Measurements from ENCODE around the gene GOLGA6C. TPM values are rescaled to one million over a fixed set of nuclear protein-coding genes. Genes with fewer than 3 reads are reported as not detected.
"Not testable (repeated sequence)": the region's sequence is repeated elsewhere in the genome, so short reads cannot be mapped to it uniquely, and the experiment has no call there.

GOLGA6C gene
- total RNA-seq, 2 experiments from 2014 or later: not detected

DNA sequence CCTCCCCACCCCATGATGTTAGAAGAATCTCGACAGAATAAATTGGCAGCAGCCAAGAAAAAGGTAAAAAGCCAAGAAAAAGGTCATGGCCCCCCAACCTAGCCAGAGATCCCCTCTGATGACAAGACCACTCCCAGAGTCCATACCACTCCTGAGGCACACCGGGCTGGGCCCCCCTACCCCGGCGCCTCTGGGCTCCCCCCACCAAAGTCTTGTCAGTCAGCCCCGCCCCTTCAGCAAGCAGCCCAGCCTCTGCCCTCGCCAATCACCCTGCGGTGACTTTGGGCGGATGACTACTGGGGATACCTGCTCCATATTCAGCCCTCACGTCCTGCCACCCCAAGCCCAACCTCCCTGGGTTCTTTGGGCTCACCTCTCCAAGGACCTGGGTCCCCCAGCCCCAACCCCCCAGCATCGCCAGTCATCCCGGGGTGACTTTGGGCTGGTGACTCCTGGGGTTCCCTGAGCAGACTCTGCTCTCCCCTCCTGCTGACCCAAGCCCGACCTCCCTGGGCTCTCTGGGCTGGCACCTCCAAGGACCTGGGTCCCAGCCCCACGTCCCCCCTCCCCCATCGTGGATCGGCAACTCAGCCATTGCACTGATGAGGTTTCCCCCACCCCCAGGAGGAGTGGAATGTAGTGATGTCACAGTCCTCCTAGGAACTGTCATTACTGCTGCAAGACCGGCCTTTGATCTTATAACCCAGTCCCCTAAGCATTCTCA, 648 bp downstream of the GOLGA6C start:
- ATAC-seq; DNase-seq; H3K9me3 Mint-ChIP-seq; H3K27ac Mint-ChIP-seq; POLR2A ChIA-PET; intact Hi-C loops (cut with micrococcal nuclease); H3K27me3 Mint-ChIP-seq; H3K4me1 Mint-ChIP-seq (ENCODE audit: low read depth); H3K36me3 Mint-ChIP-seq (ENCODE audit: low read depth); CTCF ChIA-PET; H3K4me3 Mint-ChIP-seq: not testable (repeated sequence)

- intact Hi-C loops (cut with micrococcal nuclease); DNase-seq; H3K4me1 Mint-ChIP-seq (ENCODE audit: low read depth); H3K4me3 Mint-ChIP-seq; H3K27ac Mint-ChIP-seq; H3K9me3 Mint-ChIP-seq; ATAC-seq; CTCF ChIA-PET; H3K27me3 Mint-ChIP-seq; POLR2A ChIA-PET; H3K36me3 Mint-ChIP-seq (ENCODE audit: low read depth): not testable (repeated sequence)
Observed at GRCh38 chr15:75259873-75260272, 1.7 kb downstream of the GOLGA6C start.

DNA sequence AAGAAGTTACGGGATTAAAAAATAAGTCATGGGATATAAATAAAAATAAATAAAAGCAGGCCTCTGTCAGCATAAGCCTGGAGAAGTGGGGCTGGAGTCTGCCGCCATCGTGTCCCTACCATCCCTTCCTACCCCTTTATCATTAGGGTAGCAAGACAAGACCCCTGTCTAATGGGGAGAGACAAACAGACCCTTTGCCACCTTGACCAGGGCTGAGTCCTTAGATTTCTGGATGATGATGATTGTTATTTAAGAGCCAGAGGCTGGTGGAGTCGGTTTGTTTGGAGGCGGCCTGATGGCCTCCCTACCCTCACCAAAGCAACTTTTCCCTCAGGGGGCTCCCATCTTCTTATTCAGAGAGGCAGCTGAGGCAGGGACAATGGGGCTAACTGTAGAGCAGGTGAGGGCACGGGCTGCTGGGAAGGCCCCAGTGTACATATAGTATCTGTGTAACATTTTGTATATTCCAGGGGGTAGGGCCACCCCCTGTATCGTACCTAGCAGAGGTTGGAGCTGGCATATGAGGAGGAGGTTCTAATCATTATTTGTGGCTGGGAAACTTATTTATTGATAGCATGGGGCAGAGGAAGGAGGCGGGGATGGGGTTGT, 15.7 kb downstream of the GOLGA6C start:
- H3K27me3 Mint-ChIP-seq; H3K4me1 Mint-ChIP-seq (ENCODE audit: low read depth); POLR2A ChIA-PET; DNase-seq; H3K4me3 Mint-ChIP-seq; H3K36me3 Mint-ChIP-seq (ENCODE audit: low read depth); CTCF ChIA-PET; ATAC-seq; H3K9me3 Mint-ChIP-seq; intact Hi-C loops (cut with micrococcal nuclease); H3K27ac Mint-ChIP-seq: not testable (repeated sequence)

- CTCF ChIA-PET; intact Hi-C loops (cut with micrococcal nuclease); H3K27ac Mint-ChIP-seq; H3K27me3 Mint-ChIP-seq; POLR2A ChIA-PET; H3K9me3 Mint-ChIP-seq; H3K4me1 Mint-ChIP-seq (ENCODE audit: low read depth); H3K36me3 Mint-ChIP-seq (ENCODE audit: low read depth); H3K4me3 Mint-ChIP-seq: not testable (repeated sequence)
- TF ChIP-seq, protein P1, sequence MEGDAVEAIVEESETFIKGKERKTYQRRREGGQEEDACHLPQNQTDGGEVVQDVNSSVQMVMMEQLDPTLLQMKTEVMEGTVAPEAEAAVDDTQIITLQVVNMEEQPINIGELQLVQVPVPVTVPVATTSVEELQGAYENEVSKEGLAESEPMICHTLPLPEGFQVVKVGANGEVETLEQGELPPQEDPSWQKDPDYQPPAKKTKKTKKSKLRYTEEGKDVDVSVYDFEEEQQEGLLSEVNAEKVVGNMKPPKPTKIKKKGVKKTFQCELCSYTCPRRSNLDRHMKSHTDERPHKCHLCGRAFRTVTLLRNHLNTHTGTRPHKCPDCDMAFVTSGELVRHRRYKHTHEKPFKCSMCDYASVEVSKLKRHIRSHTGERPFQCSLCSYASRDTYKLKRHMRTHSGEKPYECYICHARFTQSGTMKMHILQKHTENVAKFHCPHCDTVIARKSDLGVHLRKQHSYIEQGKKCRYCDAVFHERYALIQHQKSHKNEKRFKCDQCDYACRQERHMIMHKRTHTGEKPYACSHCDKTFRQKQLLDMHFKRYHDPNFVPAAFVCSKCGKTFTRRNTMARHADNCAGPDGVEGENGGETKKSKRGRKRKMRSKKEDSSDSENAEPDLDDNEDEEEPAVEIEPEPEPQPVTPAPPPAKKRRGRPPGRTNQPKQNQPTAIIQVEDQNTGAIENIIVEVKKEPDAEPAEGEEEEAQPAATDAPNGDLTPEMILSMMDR (IDR thresholded peaks at IDR 0.05): peak; percentile 61
- peak; percentile 98 for ATAC-seq
- DNase-seq: peak; percentile 90
Observed at GRCh38 chr15:75274509-75275107, 16.5 kb downstream of the GOLGA6C start.

DNA sequence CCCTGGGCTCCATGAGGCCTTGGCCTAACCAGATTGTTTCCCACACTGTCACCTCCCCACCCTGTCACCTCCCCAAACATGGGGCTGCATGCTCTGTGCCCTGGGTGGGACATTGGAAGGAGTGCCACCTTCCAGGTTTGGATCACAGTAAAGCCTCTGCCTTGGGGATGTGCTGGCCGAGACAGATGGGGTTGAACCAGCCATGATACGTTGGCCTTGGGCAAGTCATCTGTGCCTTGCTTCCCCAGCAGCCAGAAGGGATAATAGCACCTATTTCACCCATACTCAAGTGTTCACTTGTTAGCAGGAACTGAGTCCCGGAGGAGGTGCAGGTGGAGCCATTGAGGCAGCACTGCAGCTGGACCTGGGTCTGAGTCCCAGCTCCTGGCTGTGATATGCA, 17.5 kb downstream of the GOLGA6C start:
- intact Hi-C loops (cut with micrococcal nuclease); CTCF ChIA-PET; POLR2A ChIA-PET: not testable (repeated sequence)

DNA sequence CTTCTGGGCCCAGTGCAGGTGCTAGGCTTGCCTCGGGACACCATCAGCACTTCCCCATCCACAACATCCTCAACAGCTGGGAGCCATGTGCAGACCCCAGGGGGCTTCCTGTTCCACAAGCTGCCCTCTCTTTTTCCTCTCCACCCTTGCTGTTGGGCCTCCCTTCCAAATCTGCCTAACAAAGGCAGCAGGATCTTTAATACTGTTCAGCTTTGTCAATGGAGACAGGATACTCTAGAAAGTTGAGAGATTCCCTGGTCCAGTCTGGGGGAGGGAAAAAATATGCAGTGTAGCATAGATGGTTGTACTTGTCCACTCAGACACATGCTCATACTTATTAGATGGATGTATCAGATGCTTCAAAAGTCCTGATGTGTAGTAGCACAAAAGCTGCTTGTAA, 20.4 kb downstream of the GOLGA6C start:
- H3K4me1 Mint-ChIP-seq (ENCODE audit: low read depth); H3K27me3 Mint-ChIP-seq; H3K4me3 Mint-ChIP-seq; H3K36me3 Mint-ChIP-seq (ENCODE audit: low read depth); intact Hi-C loops (cut with micrococcal nuclease); ATAC-seq; DNase-seq; H3K27ac Mint-ChIP-seq; POLR2A ChIA-PET; H3K9me3 Mint-ChIP-seq; CTCF ChIA-PET: not testable (repeated sequence)

More for the DNA sequence above, 17.5 kb downstream of the GOLGA6C start:
- H3K4me3 Mint-ChIP-seq; H3K36me3 Mint-ChIP-seq (ENCODE audit: low read depth); ATAC-seq; H3K27ac Mint-ChIP-seq; DNase-seq; H3K27me3 Mint-ChIP-seq; H3K9me3 Mint-ChIP-seq; H3K4me1 Mint-ChIP-seq (ENCODE audit: low read depth): not testable (repeated sequence)

DNA sequence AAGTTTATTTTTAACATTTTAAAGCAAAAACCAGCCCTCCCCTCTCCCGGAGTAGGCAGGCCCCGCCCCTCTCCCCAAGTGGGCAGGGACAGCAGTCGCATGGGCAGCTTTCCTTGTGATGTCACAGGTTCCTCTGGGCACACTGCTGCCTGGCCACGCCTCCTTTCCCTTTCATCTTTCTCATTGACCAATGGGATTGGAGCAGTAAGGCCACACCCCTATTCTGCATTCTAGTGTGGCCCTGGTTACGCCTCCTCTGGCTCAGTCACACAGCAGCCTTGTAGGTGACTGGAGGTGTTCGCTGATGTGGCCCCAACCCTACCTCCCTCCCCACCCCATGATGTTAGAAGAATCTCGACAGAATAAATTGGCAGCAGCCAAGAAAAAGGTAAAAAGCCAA, 24.4 kb downstream of the GOLGA6C start, which contains the start of gene GOLGA6D:
Gene GOLGA6D (plus strand): TSS at position 264 of the 400 bp plus-strand sequence. CDS start 41 bp downstream, at position 305.
- H3K4me3 Mint-ChIP-seq; H3K36me3 Mint-ChIP-seq (ENCODE audit: low read depth); POLR2A ChIA-PET; DNase-seq; H3K9me3 Mint-ChIP-seq; H3K27ac Mint-ChIP-seq; H3K27me3 Mint-ChIP-seq; H3K4me1 Mint-ChIP-seq (ENCODE audit: low read depth); intact Hi-C loops (cut with micrococcal nuclease); ATAC-seq; CTCF ChIA-PET: not testable (repeated sequence)

DNA sequence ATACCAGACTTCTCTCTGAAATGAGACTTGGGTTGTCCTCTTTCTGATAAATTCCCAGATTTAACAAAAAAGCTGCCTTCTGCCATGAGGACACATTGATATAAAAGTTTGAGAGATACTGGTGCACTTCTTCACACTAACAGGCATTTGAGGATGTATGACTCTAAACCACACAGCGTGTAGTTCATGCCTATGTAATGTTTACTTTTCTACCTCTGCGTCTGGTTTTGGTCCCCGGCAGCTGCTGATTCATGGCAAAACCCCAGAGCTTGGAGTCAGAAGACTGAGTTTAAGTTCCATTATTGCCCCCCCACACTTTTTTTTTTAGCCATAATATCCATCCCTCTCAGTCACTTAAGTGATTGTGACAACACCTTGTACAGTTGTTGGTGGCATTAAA, 26.0 kb downstream of the GOLGA6C start:
- H3K36me3 Mint-ChIP-seq (ENCODE audit: low read depth); ATAC-seq; H3K4me3 Mint-ChIP-seq; H3K4me1 Mint-ChIP-seq (ENCODE audit: low read depth); H3K27ac Mint-ChIP-seq; POLR2A ChIA-PET; H3K27me3 Mint-ChIP-seq; intact Hi-C loops (cut with micrococcal nuclease); H3K9me3 Mint-ChIP-seq; DNase-seq; CTCF ChIA-PET: not testable (repeated sequence)

- H3K4me3 Mint-ChIP-seq; H3K27ac Mint-ChIP-seq; H3K36me3 Mint-ChIP-seq (ENCODE audit: low read depth); POLR2A ChIA-PET; DNase-seq; CTCF ChIA-PET; H3K9me3 Mint-ChIP-seq; H3K4me1 Mint-ChIP-seq (ENCODE audit: low read depth); H3K27me3 Mint-ChIP-seq; intact Hi-C loops (cut with micrococcal nuclease); ATAC-seq: not testable (repeated sequence)
Observed at GRCh38 chr15:75293660-75294059, 35.5 kb downstream of the GOLGA6C start.
